K562 (cell line): ENCODE data around the gene GIMAP8.

ENCODE experiments used
- CTCF ChIP-seq, 3 experiments: IDR thresholded peaks in 2 of 3; conservative IDR thresholded peaks in 1 of 3; 2 replicates each; pipeline ENCODE4 v1.5.1; 2011 to 2012; ENCODE audit warnings: low read length in 3 of 3, mild to moderate bottlenecking in 3 of 3, control low read depth in 2 of 3, improper control_type of control experiment in 1 of 3, inconsistent platforms in 1 of 3, low read depth in 1 of 3, mixed read lengths in 1 of 3, moderate library complexity in 1 of 3; ENCODE audit not compliant: insufficient read depth in 2 of 3
- E2F3 ChIP-seq: fragments of 250-450 bp; sonication (Bioruptor Pico); IDR thresholded peaks from 2 replicates; pipeline ENCODE4 v1.4.0; 2020; ENCODE audit warnings: mild to moderate bottlenecking
- RBM15 ChIP-seq: fragments of 200-400 bp; formaldehyde crosslinking; IDR thresholded peaks from 2 replicates; pipeline ENCODE4 v1.6.1; 2018; ENCODE audit warnings: mild to moderate bottlenecking, low read length, moderate library complexity; ENCODE audit not compliant: insufficient read depth

GRCh38 chr7:150401861-150402631 is 48.4 kb upstream of the GIMAP8 start:
- no peak for TF ChIP-seq CTCF (IDR thresholded peaks at IDR 0.05 in 2 of 3, conservative IDR thresholded peaks at IDR 0.05 in 1 of 3; ENCODE audit: insufficient read depth in 2 of 3, low read depth in 1 of 3, low read length in 3 of 3)
- no peak for TF ChIP-seq RBM15
- TF ChIP-seq E2F3 (CRISPR knock-in tag) = no peak
